Measurements from ENCODE around the gene NHLRC3.

- peak in 1 of 2 donors; percentile 42 for TF ChIP-seq POLR2A (IDR thresholded peaks at IDR 0.05)
- TF ChIP-seq CTCF (IDR thresholded peaks at IDR 0.05), result peak in 2 of 5 experiments; percentile 43 to 60
- TF ChIP-seq EP300 (IDR thresholded peaks at IDR 0.05), result peak; percentile 57 to 91
These were observed at the start of gene NHLRC3, which contains the start of gene PROSER1 for GRCh38 chr13:39037880-39038568.
